Astrocyte (in vitro differentiated cells and primary cell): ENCODE measurements around the gene ZNF683.

Experiments
- EZH2 ChIP-seq: IDR thresholded peaks from 2 replicates; pipeline ENCODE4 v1.6.1; 2012; ENCODE audit warnings: mild to moderate bottlenecking, low read length, inconsistent platforms; ENCODE audit not compliant: insufficient read depth
- TF ChIP-seq, protein P1 (sequence below): IDR thresholded peaks from 2 replicates; pipeline ENCODE4 v1.5.1; 2011; ENCODE audit warnings: low read depth, mild to moderate bottlenecking, inconsistent platforms, low read length, moderate library complexity; ENCODE audit not compliant: insufficient read depth

DNA sequence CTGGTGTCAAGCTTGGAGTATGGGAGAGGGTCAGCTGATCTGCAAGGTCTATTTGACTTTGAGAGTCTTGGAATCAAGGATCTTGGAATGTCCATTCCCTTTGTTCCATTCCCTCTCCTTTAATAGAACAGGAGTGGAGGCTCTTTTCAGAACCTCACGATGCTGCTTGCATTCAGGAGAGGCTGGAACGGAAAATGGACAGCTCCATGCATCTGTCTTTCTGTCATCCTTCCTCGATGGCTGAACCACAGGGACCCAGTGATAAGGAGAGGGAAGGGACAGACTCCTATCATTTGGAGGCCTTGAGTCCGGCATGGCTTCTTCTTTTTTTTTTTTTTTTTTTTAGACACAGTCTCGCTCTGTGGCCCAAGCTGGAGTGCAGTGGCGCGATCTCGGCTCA lies 23.2 kb upstream of the ZNF683 start:
- TF ChIP-seq, protein P1, sequence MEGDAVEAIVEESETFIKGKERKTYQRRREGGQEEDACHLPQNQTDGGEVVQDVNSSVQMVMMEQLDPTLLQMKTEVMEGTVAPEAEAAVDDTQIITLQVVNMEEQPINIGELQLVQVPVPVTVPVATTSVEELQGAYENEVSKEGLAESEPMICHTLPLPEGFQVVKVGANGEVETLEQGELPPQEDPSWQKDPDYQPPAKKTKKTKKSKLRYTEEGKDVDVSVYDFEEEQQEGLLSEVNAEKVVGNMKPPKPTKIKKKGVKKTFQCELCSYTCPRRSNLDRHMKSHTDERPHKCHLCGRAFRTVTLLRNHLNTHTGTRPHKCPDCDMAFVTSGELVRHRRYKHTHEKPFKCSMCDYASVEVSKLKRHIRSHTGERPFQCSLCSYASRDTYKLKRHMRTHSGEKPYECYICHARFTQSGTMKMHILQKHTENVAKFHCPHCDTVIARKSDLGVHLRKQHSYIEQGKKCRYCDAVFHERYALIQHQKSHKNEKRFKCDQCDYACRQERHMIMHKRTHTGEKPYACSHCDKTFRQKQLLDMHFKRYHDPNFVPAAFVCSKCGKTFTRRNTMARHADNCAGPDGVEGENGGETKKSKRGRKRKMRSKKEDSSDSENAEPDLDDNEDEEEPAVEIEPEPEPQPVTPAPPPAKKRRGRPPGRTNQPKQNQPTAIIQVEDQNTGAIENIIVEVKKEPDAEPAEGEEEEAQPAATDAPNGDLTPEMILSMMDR: no peak
- no peak for TF ChIP-seq EZH2
